Tibial nerve (tissue), 4 donors: Measurements from ENCODE around the gene SKOR1. TPM values are rescaled to one million over a fixed set of nuclear protein-coding genes. Genes with fewer than 3 reads are reported as not detected.

Source experiments
- DNase-seq, 2 donors: peaks; one replicate each; pipeline ENCODE4 v3.0.0-alpha.2; 2019; ENCODE audit warnings: low spot score in 2 of 2
- H3K27ac ChIP-seq, 4 donors: fragments of 200-600 bp; sonication (generic) in 3 of 4; one replicate each; pipeline ENCODE4 v1.5.1; 2017 to 2019; ENCODE audit warnings: mild to moderate bottlenecking in 1 of 4
- H3K27me3 ChIP-seq, 2 donors: fragments of 200-600 bp; sonication (generic) in 1 of 2; one replicate each; pipeline versions ENCODE4 v1.5.1 to v1.6.0; 2017 to 2019
- H3K36me3 ChIP-seq, 3 donors: fragments of 200-600 bp; sonication (generic); one replicate each; pipeline ENCODE4 v1.5.1; 2018 to 2019
- H3K4me1 ChIP-seq, 4 donors: fragments of 200-600 bp; sonication (generic) in 3 of 4; one replicate each; pipeline ENCODE4 v1.5.1; 2017 to 2019
- H3K4me3 ChIP-seq, 4 donors: fragments of 200-600 bp; sonication (generic) in 3 of 4; one replicate each; pipeline ENCODE4 v1.5.1; 2017 to 2019; ENCODE audit warnings: mild to moderate bottlenecking in 1 of 4, moderate library complexity in 1 of 4
- H3K9me3 ChIP-seq, 4 donors: fragments of 200-600 bp; sonication (generic) in 3 of 4; one replicate each; pipeline ENCODE4 v1.5.1; 2017 to 2019
- EP300 ChIP-seq, 2 donors: sonication (generic); formaldehyde crosslinking; IDR thresholded peaks; one replicate each; pipeline ENCODE4 v1.6.1; 2017; ENCODE audit warnings: antibody characterized with exemption in 2 of 2, mild to moderate bottlenecking in 1 of 2
- POLR2A ChIP-seq, 2 donors: fragments of 450-650 bp; IDR thresholded peaks; one replicate each; pipeline ENCODE4 v1.6.1; 2017; ENCODE audit warnings: antibody characterized with exemption in 2 of 2, mild to moderate bottlenecking in 2 of 2, moderate library complexity in 2 of 2
- WGBS, 2 donors: methylation state at CpG; one replicate each; pipeline ENCODE4 v1.1.5; 2018; 5-methylcytosine and 5-hydroxymethylcytosine counted together
- total RNA-seq, 4 donors: library from RNA; depleted of rRNA; stranded (reverse); fragments of >200 nt; gene quantifications; one replicate each; pipeline ENCODE4 v1.1.0, GENCODE V29; 2016
- TF ChIP-seq, protein P1 (sequence below), 5 experiments: fragments of 200-600 bp in 3 of 5; fragments of 450-650 bp in 2 of 5; sonication (generic) in 3 of 5; IDR thresholded peaks; one replicate each; pipeline ENCODE4 v1.5.1; 2016 to 2019; ENCODE audit warnings: antibody characterized with exemption in 5 of 5, mild to moderate bottlenecking in 3 of 5, moderate library complexity in 2 of 5

SKOR1 gene
- total RNA-seq, 4 donors from 2014 or later, result 0.42 to 1.5 (median 0.82) TPM

DNA sequence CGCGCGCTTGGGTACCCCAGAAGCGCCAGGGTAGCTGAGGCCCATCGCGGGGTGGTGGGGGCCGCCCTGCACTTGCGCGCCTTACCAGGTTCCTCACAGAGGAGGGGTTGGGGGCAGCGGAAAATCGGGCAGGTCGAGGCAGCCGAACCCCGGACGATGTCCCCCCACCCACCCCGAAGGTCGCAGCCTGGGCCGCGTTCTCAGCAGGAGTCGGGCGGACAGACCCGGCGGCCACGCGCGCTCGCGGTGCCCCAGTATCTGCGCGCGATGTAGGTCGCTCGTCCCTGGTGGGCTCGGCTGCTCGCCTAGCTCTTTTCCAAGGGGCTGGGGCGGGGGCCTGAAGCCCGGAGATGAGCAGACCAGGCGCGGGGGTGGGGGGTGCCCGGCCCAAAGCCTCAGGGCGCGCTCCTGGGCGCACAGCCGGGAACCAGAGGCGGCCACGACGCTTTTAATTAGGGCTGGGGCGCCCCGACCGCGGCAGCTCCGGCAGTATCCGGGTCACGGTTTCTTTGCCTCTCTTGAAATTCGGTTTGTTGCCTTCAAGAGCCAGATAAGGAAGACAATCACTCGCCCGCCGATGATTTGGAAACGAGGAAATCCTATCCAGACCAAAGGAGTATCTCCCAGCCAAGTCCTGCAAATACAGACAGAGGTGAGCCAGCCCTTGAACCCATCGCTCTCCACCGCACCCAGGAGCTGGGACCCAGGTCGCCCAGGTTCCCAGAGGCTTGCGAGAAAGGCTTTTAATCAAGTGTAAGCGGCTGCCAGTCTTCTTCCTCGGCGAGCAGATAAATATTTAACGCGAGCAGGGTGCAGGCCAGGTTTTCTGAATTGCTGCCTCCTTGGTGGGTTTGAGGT, 4.6 kb downstream of the SKOR1 start:
- TF ChIP-seq POLR2A (IDR thresholded peaks at IDR 0.05) (no peak), EP300 (IDR thresholded peaks at IDR 0.05) (no peak)
- TF ChIP-seq, protein P1, sequence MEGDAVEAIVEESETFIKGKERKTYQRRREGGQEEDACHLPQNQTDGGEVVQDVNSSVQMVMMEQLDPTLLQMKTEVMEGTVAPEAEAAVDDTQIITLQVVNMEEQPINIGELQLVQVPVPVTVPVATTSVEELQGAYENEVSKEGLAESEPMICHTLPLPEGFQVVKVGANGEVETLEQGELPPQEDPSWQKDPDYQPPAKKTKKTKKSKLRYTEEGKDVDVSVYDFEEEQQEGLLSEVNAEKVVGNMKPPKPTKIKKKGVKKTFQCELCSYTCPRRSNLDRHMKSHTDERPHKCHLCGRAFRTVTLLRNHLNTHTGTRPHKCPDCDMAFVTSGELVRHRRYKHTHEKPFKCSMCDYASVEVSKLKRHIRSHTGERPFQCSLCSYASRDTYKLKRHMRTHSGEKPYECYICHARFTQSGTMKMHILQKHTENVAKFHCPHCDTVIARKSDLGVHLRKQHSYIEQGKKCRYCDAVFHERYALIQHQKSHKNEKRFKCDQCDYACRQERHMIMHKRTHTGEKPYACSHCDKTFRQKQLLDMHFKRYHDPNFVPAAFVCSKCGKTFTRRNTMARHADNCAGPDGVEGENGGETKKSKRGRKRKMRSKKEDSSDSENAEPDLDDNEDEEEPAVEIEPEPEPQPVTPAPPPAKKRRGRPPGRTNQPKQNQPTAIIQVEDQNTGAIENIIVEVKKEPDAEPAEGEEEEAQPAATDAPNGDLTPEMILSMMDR (IDR thresholded peaks at IDR 0.05), result no peak
- no peak for DNase-seq
- peaks cover 0 to 77% (median 47%) of the 10 kb centered on the region in 4 donors for H3K4me1 ChIP-seq
- no peak overlapping the region for H3K4me3 ChIP-seq
- H3K36me3 ChIP-seq, result no peaks in the 10 kb centered on the region
- H3K27me3 ChIP-seq, result peaks cover 0 to 100% of the 10 kb centered on the region in 2 donors
- no peak overlapping the region for H3K27ac ChIP-seq
- WGBS, 2 donors, result 16 to 31% methylated on average over 26 to 50 of the region's 68 CpGs
- no peaks in the 10 kb centered on the region for H3K9me3 ChIP-seq

DNA sequence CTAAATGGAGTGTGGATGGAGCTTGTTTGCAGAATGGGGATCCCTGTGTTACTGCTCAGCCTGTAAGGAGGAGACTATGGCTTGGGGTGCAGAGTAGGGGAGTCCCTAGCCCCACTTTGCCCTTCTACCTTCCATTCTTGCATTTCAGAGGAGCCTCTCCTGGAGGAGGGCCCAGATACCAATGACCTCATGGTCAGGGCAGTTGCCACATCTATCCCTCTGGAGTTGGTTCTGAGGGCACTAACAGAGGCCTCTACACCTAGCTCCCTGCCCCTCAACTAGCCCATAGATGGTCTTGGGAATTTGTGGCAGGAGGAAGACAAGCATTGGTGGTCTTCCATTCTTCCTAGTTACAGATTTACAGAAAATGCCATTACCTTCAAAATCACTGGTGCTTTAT, 6.1 kb downstream of the SKOR1 start:
- Histone ChIP-seq H3K27ac (no peak overlapping the region), H3K27me3 (peaks cover 0 to 99% of the 10 kb centered on the region in 2 donors), H3K4me3 (no peak overlapping the region), H3K9me3 (no peaks in the 10 kb centered on the region), H3K36me3 (no peaks in the 10 kb centered on the region), H3K4me1 (peaks cover 0 to 77% (median 53%) of the 10 kb centered on the region in 4 donors)
- TF ChIP-seq EP300 (IDR thresholded peaks at IDR 0.05) (no peak), POLR2A (IDR thresholded peaks at IDR 0.05) (no peak)
- TF ChIP-seq, protein P1 (IDR thresholded peaks at IDR 0.05), result no peak
- no peak for DNase-seq

DNA sequence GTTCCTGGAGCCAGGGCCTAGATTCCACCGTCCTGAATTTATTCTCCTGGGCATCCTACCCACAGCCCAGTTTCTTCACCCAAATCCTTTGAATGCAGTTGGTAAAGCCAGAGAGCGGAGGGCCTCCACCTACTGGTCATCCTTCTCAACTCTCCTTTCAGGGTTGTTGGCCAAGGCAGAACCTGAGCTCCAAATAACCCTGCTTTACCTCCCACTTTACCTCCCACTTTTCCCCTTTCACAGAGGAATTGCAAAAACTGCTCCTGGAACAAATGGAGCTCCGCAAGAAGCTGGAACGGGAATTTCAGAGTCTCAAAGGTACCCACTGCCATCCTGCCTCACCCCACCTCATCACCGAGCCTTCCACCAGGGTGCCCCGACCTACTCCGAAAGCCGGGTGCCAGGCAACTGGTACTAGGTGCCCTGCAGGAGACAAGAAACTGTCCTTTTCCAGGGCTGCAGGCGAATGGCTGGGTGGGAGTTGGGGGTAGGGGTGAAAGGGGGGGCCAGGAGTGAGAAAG, 6.8 kb downstream of the SKOR1 start:
- no peak for DNase-seq
- no peaks in the 10 kb centered on the region for H3K36me3 ChIP-seq
- H3K4me3 ChIP-seq, result no peak overlapping the region
- no peak overlapping the region for H3K27ac ChIP-seq
- peaks cover 0 to 72% (median 51%) of the 10 kb centered on the region in 4 donors for H3K4me1 ChIP-seq
- peaks cover 0 to 92% of the 10 kb centered on the region in 2 donors for H3K27me3 ChIP-seq
- no peak for TF ChIP-seq EP300 (IDR thresholded peaks at IDR 0.05)
- WGBS, 2 donors, result 18 to 32% methylated on average over 9 of the region's 9 CpGs
- no peaks in the 10 kb centered on the region for H3K9me3 ChIP-seq

DNA sequence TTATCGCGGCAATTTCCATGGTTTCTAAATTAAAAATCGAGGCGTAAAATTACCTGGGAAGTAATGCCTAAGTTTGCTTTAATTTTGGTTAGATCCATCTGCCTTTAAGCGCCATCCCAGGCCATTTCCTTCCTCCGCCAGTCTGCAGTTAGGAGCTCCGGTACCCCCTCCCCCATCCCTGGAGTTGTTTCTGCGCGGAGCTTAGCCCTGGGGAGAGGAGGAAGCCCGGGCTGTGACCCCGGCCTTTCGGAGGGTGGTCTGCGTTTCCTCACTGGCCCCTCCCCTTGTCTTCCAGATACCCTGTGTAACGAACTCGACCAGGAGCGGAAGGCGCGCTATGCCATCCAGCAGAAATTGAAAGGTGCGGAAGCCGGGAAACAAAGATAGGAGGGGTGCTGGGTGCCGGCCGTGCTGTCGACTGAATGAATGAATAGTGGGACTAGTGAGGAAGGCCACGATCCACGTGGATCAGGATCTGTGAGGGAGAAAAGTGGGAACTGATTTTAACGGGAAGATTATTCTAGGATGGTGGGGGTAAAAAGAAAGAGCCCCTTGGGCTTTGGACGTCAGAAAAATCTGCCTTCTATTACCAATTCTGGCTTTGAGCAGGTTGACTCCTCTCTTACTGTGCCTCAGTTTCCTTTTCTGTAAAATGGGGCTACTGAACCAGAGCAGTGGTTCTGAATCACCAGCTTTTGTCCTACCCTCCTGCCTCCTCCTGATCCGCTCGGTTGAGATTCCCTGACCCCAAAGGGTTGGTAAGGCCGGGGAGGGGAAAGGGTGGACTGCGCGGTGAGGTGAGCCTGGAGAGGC, 7.8 kb downstream of the SKOR1 start:
- peak overlapping the region in 1 of 4 donors; percentile 41 for H3K4me3 ChIP-seq
- peaks cover 0 to 81% of the 10 kb centered on the region in 2 donors for H3K27me3 ChIP-seq
- no peaks in the 10 kb centered on the region for H3K9me3 ChIP-seq
- H3K36me3 ChIP-seq, result no peaks in the 10 kb centered on the region
- TF ChIP-seq, protein P1 (IDR thresholded peaks at IDR 0.05), result no peak
- no peak for TF ChIP-seq EP300 (IDR thresholded peaks at IDR 0.05)
- TF ChIP-seq POLR2A (IDR thresholded peaks at IDR 0.05), result no peak
- WGBS, 2 donors, result 5 to 10% methylated on average over 32 of the region's 32 CpGs
- no peak for DNase-seq
- no peak overlapping the region for H3K27ac ChIP-seq
- peaks cover 0 to 65% (median 44%) of the 10 kb centered on the region in 4 donors for H3K4me1 ChIP-seq

DNA sequence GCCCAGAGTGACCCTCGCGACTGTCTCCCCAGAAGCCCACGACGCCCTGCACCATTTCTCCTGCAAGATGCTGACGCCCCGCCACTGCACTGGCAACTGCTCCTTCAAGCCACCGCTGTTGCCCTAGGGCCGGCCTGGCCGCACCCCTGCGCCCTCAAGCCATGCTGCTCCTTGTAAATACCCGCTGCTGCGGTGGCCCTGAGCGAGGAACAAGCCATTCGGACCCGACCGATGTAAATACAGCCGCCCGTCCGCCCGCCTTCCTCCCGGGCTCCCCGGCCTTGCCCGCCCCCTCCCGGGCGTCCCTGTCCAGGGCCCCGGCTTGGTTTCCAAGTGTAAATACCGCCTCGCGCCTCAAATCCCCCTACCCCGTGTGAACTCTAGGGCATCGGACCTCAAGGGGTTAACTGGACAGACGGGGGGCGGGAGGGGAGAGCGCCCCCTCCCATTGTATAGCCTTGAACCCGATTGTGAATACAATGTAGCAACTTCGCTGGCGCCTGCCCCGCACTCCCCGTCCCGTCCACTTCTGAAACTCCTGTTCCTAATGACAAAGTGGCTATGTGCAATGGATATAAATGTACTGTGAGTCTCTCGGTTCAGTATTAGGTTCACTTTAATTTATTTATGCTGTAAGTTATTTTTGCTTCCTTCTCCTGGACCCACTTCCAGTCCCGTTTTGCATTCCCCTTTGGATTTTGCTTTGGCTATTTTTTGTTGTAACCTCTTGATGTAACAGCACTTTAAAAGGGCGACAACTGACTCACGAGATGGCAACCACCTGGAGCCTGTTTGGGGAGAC, 8.6 kb downstream of the SKOR1 start:
- DNase-seq, result no peak
- peaks cover 0 to 73% of the 10 kb centered on the region in 2 donors for H3K27me3 ChIP-seq
- 3 to 4% methylated on average over 17 to 40 of the region's 44 CpGs for WGBS, 2 donors
- peaks cover 0 to 65% (median 39%) of the 10 kb centered on the region in 4 donors for H3K4me1 ChIP-seq
- peak overlapping the region in 2 of 4 donors; percentile 38 to 41 for H3K4me3 ChIP-seq
- TF ChIP-seq, protein P1 (IDR thresholded peaks at IDR 0.05), result peak; percentile 15 to 37 (median 22)
- no peak for TF ChIP-seq POLR2A (IDR thresholded peaks at IDR 0.05)
- H3K27ac ChIP-seq, result no peak overlapping the region
- no peaks in the 10 kb centered on the region for H3K9me3 ChIP-seq
- H3K36me3 ChIP-seq, result no peaks in the 10 kb centered on the region
